HepG2 (cell line): ENCODE results near the gene ZKSCAN3. TPM values are rescaled to one million over a fixed set of nuclear protein-coding genes. Genes with fewer than 3 reads are reported as not detected.

ENCODE experiments used
- AHR ChIP-seq: IDR thresholded peaks from 2 replicates; pipeline ENCODE4 v1.6.1; 2018; ENCODE audit warnings: missing genetic modification reagents, missing compliant biosample characterization
- DMAP1 ChIP-seq: IDR thresholded peaks from 2 replicates; pipeline ENCODE4 v1.6.1; 2016
- HNRNPUL1 ChIP-seq: fragments of 200-400 bp; formaldehyde crosslinking; IDR thresholded peaks from 2 replicates; pipeline ENCODE4 v1.6.1; 2017; ENCODE audit warnings: low read depth, mild to moderate bottlenecking, low read length, moderate library complexity
- HOXA5 ChIP-seq: sonication (generic); formaldehyde crosslinking; IDR thresholded peaks from 2 replicates; pipeline ENCODE4 v1.4.0; 2020; ENCODE audit warnings: missing genetic modification reagents
- NR2F6 ChIP-seq, 2 experiments: IDR thresholded peaks; 2 replicates each; pipeline ENCODE4 v1.6.1; 2016; ENCODE audit warnings: antibody characterized with exemption in 1 of 2, mild to moderate bottlenecking in 1 of 2
- PLRG1 ChIP-seq: fragments of 450-650 bp; conservative IDR thresholded peaks from 2 replicates; pipeline ENCODE4 v1.6.1; 2016
- ZNF749 ChIP-seq: sonication (generic); formaldehyde crosslinking; IDR thresholded peaks from 2 replicates; pipeline ENCODE4 v1.8.0; 2022; ENCODE audit warnings: mild to moderate bottlenecking, missing genetic modification reagents, moderate library complexity, borderline replicate concordance
- ZNF792 ChIP-seq: IDR thresholded peaks from 2 replicates; pipeline ENCODE4 v1.6.1; 2016
- polyA plus RNA-seq, 8 experiments: library from polyadenylated mRNA; depleted of rRNA in 3 of 8; stranded (reverse) in 7 of 8; unstranded in 1 of 8; fragments of >200 nt; fragmentation: Illumina TruSeq in 4 of 8; extraction: Trizol in 4 of 8; gene quantifications; 2 replicates each; pipeline versions ENCODE4 v1.2.1 to v1.2.3, GENCODE V29; 2011 to 2016; ENCODE audit warnings: low read depth in 4 of 8, missing spikeins in 1 of 8, mixed read lengths in 1 of 8; ENCODE audit not compliant: insufficient read depth in 1 of 8
- total RNA-seq, 5 experiments: library from RNA; depleted of rRNA; stranded (reverse); fragments of >200 nt; fragmentation: Illumina TruSeq; extraction: Trizol; gene quantifications; 2 replicates each; pipeline ENCODE4 v1.2.3, GENCODE V29; 2016; ENCODE audit warnings: low read depth in 1 of 5
- TF ChIP-seq, protein P1 (sequence below): sonication (generic); formaldehyde crosslinking; IDR thresholded peaks from 2 replicates; pipeline ENCODE4 v1.8.1; 2022; ENCODE audit warnings: mild to moderate bottlenecking, missing genetic modification reagents
- TF ChIP-seq, protein P2 (sequence below): sonication (generic); formaldehyde crosslinking; IDR thresholded peaks from one replicate; pipeline ENCODE4 v1.5.1; 2020; ENCODE audit warnings: mild to moderate bottlenecking, missing genetic modification reagents; ENCODE audit errors: not compliant biosample characterization
- TF ChIP-seq, protein P3 (sequence below): fragments of 450-650 bp; IDR thresholded peaks from 2 replicates; pipeline ENCODE4 v1.6.1; 2017; ENCODE audit warnings: mild to moderate bottlenecking
- TF ChIP-seq, protein P4 (sequence below): sonication (generic); formaldehyde crosslinking; IDR thresholded peaks from 2 replicates; pipeline ENCODE4 v1.8.1; 2023; ENCODE audit warnings: missing genetic modification reagents, mild to moderate bottlenecking, borderline replicate concordance
- TF ChIP-seq, protein P5 (sequence below): sonication (generic); formaldehyde crosslinking; IDR thresholded peaks from 2 replicates; pipeline ENCODE4 v1.8.1; 2023; ENCODE audit warnings: mild to moderate bottlenecking, missing genetic modification reagents, borderline replicate concordance
- TF ChIP-seq, protein P6 (sequence below): sonication (generic); formaldehyde crosslinking; IDR thresholded peaks from 2 replicates; pipeline ENCODE4 v1.4.0; 2020; ENCODE audit warnings: missing genetic modification reagents

Gene ZKSCAN3
- total and polyA plus RNA-seq, 2 of the 13 experiments (the other 11 are each of a cell fraction or from before 2014, with no cell fraction given) = 3.3 to 7.4 TPM

DNA sequence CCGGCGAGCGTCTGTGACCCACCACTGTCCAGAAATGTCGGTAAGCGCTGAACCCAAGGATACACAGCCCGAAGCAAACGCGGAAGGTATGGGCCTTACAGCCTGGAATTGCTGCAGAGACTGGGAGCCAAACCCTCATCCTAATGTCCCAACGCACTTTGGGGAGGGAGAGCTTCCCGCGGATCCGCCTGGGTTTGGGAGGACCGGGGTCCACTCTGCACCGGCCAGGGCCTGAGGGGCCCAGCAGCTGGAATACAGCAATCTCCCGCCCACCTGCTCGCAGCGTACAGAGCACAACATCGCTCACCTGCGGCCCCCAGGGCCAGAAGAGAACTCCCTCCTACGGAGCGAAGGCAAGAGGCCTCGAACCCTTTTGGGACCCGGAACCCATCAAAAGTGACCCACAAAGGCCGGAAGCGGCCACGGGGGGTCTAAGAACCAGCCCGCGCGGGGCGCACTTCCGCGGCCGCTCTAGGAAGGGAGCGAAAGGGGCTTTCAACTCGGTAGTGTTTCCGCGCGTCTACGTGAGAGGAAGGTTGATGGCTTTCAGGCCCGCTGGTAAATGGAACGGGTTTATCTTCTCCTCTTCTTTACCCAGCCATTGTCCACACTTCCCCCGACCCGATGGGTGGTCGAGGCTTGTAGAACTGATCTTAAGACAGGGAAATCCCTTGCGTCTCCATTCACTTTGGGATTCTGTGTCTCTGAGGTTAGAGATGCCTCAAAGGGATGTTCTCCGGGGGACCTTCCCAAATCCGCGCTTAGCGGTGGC lies 49.8 kb downstream of the ZKSCAN3 start, which contains the start of gene ZSCAN12 (continued):
- 0 out of 2 replicates have a peak, but pooled peaks have one; percentile 27 for TF ChIP-seq ZNF749 (CRISPR knock-in tag)
- no peak for TF ChIP-seq PLRG1
- TF ChIP-seq NR2F6 (IDR thresholded peaks at IDR 0.05) = peak; percentile 75
- TF ChIP-seq NR2F6 (CRISPR knock-in tag; IDR thresholded peaks at IDR 0.05) = peak; percentile 76
- TF ChIP-seq AHR (CRISPR knock-in tag) = 0 out of 2 replicates have a peak, but pooled peaks have one; percentile 55
- 0 out of 2 replicates have a peak, but pooled peaks have one; percentile 64 for TF ChIP-seq ZNF792 (CRISPR knock-in tag)
- TF ChIP-seq, protein P1, sequence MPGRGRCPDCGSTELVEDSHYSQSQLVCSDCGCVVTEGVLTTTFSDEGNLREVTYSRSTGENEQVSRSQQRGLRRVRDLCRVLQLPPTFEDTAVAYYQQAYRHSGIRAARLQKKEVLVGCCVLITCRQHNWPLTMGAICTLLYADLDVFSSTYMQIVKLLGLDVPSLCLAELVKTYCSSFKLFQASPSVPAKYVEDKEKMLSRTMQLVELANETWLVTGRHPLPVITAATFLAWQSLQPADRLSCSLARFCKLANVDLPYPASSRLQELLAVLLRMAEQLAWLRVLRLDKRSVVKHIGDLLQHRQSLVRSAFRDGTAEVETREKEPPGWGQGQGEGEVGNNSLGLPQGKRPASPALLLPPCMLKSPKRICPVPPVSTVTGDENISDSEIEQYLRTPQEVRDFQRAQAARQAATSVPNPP (CRISPR knock-in tag) = peak; percentile 75; the same call in 1 of the 2 replicates
- TF ChIP-seq HNRNPUL1 = no peak
- TF ChIP-seq, protein P2, sequence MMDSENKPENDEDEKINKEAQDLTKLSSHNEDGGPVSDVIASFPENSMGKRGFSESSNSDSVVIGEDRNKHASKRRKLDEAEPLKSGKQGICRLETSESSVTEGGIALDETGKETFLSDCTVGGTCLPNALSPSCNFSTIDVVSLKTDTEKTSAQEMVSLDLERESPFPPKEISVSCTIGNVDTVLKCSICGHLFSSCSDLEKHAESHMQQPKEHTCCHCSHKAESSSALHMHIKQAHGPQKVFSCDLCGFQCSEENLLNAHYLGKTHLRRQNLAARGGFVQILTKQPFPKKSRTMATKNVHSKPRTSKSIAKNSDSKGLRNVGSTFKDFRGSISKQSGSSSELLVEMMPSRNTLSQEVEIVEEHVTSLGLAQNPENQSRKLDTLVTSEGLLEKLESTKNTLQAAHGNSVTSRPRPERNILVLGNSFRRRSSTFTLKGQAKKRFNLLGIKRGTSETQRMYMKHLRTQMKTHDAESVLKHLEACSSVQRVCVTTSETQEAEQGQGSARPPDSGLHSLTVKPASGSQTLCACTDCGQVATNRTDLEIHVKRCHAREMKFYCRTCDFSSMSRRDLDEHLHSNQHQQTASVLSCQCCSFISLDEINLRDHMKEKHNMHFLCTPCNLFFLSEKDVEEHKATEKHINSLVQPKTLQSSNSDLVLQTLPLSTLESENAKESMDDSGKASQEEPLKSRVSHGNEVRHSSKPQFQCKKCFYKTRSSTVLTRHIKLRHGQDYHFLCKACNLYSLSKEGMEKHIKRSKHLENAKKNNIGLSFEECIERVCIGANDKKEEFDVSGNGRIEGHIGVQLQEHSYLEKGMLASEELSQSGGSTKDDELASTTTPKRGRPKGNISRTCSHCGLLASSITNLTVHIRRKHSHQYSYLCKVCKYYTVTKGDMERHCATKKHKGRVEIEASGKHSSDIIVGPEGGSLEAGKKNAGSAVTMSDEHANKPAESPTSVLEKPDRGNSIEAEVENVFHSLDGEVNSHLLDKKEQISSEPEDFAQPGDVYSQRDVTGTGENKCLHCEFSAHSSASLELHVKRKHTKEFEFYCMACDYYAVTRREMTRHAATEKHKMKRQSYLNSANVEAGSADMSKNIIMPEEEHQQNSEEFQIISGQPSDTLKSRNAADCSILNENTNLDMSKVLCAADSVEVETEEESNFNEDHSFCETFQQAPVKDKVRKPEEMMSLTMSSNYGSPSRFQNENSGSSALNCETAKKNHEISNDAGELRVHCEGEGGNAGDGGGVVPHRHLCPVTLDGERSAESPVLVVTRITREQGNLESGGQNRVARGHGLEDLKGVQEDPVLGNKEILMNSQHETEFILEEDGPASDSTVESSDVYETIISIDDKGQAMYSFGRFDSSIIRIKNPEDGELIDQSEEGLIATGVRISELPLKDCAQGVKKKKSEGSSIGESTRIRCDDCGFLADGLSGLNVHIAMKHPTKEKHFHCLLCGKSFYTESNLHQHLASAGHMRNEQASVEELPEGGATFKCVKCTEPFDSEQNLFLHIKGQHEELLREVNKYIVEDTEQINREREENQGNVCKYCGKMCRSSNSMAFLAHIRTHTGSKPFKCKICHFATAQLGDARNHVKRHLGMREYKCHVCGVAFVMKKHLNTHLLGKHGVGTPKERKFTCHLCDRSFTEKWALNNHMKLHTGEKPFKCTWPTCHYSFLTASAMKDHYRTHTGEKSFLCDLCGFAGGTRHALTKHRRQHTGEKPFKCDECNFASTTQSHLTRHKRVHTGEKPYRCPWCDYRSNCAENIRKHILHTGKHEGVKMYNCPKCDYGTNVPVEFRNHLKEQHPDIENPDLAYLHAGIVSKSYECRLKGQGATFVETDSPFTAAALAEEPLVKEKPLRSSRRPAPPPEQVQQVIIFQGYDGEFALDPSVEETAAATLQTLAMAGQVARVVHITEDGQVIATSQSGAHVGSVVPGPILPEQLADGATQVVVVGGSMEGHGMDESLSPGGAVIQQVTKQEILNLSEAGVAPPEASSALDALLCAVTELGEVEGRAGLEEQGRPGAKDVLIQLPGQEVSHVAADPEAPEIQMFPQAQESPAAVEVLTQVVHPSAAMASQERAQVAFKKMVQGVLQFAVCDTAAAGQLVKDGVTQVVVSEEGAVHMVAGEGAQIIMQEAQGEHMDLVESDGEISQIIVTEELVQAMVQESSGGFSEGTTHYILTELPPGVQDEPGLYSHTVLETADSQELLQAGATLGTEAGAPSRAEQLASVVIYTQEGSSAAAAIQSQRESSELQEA (CRISPR knock-in tag) = peak; percentile 97
- TF ChIP-seq, protein P3, sequence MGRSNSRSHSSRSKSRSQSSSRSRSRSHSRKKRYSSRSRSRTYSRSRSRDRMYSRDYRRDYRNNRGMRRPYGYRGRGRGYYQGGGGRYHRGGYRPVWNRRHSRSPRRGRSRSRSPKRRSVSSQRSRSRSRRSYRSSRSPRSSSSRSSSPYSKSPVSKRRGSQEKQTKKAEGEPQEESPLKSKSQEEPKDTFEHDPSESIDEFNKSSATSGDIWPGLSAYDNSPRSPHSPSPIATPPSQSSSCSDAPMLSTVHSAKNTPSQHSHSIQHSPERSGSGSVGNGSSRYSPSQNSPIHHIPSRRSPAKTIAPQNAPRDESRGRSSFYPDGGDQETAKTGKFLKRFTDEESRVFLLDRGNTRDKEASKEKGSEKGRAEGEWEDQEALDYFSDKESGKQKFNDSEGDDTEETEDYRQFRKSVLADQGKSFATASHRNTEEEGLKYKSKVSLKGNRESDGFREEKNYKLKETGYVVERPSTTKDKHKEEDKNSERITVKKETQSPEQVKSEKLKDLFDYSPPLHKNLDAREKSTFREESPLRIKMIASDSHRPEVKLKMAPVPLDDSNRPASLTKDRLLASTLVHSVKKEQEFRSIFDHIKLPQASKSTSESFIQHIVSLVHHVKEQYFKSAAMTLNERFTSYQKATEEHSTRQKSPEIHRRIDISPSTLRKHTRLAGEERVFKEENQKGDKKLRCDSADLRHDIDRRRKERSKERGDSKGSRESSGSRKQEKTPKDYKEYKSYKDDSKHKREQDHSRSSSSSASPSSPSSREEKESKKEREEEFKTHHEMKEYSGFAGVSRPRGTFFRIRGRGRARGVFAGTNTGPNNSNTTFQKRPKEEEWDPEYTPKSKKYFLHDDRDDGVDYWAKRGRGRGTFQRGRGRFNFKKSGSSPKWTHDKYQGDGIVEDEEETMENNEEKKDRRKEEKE = no peak
- TF ChIP-seq, protein P4, sequence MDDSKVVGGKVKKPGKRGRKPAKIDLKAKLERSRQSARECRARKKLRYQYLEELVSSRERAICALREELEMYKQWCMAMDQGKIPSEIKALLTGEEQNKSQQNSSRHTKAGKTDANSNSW = no peak
- TF ChIP-seq, protein P5, sequence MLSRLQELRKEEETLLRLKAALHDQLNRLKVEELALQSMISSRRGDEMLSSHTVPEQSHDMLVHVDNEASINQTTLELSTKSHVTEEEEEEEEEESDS (CRISPR knock-in tag) = no peak; the same call in 1 of the 2 replicates
- TF ChIP-seq, protein P6, sequence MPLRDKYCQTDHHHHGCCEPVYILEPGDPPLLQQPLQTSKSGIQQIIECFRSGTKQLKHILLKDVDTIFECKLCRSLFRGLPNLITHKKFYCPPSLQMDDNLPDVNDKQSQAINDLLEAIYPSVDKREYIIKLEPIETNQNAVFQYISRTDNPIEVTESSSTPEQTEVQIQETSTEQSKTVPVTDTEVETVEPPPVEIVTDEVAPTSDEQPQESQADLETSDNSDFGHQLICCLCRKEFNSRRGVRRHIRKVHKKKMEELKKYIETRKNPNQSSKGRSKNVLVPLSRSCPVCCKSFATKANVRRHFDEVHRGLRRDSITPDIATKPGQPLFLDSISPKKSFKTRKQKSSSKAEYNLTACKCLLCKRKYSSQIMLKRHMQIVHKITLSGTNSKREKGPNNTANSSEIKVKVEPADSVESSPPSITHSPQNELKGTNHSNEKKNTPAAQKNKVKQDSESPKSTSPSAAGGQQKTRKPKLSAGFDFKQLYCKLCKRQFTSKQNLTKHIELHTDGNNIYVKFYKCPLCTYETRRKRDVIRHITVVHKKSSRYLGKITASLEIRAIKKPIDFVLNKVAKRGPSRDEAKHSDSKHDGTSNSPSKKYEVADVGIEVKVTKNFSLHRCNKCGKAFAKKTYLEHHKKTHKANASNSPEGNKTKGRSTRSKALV (CRISPR knock-in tag) = peak; percentile 87
- TF ChIP-seq DMAP1 (CRISPR knock-in tag) = peak; percentile 94
- TF ChIP-seq HOXA5 (CRISPR knock-in tag) = peak; percentile 72; the same call in 1 of the 2 replicates
